ENCODE measurements around the gene TTC31.
"Not testable (repeated sequence)": the region's sequence is repeated elsewhere in the genome, so short reads cannot be mapped to it uniquely, and the experiment has no call there.

TTC31 gene

DNA sequence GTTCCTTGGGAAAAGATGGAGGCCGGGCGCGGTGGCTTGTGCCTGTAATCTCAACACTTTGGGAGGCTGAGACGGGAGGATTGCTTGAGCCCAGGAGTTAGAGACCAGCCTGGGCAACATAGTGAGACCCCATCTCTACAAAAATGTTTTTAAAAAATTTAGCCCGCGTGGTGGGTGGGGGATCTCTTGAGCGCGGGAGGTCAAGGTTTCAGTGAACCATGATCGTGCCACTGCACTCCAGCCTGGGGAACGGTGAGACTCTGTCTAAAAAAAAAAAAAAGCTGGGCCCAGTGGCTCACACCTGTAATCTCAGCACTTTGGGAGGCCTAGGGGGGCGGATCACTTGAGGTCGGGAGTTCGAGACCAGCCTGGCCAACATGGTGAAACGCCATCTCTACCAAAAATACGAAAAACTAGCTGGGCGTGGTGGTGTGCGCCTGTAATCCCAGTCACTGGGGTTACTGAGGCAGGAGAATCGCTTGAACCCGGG lies 839 bp downstream of the TTC31 start:
- FAIRE-seq; DNase-seq (ENCODE audit: insufficient read length, low spot score): not testable (repeated sequence)

DNA sequence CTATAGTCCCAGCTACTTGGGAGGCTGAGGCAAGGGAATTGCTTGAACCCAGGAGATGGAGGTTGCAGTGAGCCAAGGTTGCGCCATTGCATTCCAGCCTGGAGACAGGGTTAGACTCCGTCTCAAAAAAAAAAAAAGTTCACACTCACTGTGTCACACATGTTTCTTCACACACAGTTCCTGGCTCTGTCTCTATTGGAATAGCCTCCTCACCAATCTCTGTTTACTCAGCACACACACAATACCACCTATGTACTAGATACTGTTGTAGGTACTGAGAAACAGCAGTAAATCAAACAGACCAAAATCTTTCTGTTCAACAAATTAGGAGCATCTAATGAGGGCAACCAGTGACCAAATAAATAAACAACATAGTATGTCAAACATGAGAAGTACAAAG lies 3.3 kb downstream of the TTC31 start:
- FAIRE-seq (no peak), DNase-seq (ENCODE audit: insufficient read length, low spot score) (no peak)

DNA sequence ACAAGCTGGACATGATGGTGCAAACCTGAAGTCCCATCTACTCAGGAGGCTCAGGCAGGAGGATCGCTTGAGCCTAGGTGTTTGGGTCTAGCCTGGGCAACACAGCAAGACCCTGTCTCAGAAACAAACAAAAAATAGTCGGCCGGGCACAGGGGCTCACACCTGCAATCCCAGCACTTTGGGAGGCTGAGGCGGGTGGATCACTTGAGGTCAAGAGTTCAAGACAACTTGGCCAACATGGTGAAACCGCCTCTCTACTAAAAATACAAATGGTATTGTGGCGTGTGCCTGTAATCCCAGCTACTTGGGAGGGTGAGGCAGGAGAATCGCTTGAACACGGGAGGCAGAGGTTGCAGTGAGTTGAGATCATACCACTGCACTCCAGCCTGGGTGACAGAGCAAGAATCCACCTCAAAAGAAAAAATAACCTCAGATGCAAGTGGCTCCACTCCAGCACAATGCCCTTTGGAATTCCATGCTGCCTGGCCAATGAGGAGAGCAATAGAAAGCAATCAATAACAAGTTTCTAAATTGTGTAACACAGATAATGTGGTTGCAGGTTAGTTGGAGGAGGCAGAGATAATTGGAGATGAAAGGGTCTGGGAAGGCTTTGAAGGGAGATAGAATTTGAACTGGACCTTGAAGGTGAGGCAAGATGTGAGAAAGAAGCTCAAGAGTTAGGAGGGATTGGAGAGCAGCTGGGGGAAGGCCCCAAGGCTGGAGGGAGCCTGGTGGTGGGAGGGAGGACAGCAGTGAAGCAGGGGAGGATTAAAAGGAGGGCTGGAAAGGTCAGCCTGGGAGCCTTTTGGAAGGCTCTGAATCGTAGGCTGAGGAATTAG lies 6.0 kb downstream of the TTC31 start:
- DNase-seq (ENCODE audit: insufficient read length, low spot score) = no peak
- no peak for FAIRE-seq

DNA sequence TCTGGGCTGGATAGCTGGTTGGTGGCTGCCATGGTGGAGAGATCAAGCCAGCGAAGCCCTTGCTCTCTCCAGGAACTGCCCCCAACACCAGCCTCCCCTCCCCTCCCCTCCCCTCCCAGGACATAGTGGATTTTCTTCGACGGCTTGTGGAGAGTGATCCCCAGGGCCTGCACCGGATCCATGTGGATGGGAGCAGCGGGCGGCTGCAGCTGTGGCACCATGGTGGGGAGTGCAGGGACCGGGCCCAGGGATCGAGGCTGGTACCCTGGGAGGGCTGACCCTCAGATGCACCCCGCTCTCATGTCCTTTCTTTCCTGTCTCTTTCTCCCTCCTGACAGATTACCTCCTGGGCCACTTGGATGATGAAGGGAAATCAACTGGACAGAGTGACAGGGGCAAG lies 7.0 kb downstream of the TTC31 start:
- FAIRE-seq = no peak
- no peak for DNase-seq (ENCODE audit: insufficient read length, low spot score)

DNA sequence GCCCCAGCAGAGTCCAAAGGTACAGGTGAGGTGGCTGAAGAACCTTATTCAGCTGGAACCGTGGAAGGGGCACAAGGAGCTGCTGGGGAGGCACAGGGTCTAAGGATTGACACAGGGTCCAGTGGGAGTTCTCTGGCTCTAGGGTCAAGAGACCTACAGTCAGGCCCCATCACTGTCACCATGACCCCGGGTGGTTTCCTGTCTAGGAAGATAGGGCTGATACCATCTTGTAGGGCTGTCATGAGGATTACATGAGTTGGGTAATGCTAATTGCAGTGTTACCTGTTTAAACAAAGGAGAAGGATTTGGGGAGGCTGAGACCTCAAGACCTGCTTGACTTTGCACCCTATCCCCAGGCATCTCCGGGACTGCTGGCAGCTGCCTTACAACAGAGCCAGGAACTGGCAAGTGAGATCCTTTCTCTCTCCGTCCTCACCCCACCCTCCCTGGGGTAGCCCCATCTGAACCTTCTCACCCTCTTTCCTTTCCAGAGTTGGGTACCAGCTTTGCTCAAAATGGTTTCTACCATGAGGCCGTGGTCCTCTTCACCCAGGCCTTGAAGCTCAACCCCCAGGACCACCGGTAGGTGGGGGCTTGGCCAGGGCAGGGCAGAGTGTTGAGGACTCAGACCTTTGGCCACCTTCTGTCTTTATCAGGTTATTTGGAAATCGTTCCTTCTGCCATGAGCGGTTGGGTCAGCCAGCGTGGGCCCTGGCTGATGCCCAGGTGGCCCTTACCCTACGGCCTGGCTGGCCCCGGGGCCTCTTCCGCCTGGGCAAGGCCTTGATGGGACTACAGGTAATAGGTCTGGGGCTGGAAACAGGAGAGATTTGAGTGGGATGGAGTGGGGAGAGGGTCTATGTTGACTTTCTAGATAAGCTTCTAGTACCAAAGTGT lies 9.0 kb downstream of the TTC31 start:
- no peak for DNase-seq (ENCODE audit: insufficient read length, low spot score)
- no peak for FAIRE-seq

DNA sequence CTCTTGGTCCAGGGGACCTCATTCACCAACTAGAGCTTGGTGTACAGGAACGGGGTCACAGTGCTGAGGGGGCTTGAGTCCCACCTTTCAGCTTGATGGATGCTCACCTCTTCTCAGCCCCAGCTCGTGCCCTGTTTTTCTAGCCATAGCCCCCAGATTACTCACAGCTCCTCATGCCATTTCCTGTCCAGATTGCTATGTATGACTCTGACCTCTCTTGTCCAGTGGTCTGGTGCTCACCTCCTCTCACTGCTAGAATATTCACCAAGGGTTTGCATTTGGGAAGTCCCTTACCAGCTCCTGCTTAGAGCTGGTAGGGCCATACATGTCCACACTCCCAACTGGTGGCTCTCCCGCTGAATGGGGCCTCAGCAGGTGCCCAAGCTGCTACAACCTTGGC lies 10.7 kb downstream of the TTC31 start:
- FAIRE-seq = no peak
- no peak for DNase-seq (ENCODE audit: insufficient read length, low spot score)

DNA sequence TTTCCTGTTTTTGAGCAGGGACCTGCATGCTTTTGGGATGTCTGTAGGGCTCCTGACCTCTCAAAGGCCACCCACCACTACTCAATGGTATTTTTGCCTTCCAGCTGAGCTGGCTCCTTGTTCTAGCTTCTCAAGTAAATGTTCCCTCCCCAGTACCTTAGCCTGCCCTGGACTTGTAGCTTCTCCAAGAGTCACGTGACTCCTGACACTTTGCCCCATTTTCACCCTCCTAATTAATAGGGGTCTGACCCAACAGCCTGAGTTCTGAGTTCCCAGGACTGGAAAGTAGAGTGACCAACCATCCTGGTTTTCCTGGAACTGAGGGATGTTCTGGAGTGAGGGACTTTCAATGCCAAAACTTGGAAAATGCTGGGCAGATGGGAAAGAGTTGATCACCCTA lies 12.6 kb downstream of the TTC31 start:
- DNase-seq (ENCODE audit: insufficient read length, low spot score) (no peak), FAIRE-seq (no peak)

DNA sequence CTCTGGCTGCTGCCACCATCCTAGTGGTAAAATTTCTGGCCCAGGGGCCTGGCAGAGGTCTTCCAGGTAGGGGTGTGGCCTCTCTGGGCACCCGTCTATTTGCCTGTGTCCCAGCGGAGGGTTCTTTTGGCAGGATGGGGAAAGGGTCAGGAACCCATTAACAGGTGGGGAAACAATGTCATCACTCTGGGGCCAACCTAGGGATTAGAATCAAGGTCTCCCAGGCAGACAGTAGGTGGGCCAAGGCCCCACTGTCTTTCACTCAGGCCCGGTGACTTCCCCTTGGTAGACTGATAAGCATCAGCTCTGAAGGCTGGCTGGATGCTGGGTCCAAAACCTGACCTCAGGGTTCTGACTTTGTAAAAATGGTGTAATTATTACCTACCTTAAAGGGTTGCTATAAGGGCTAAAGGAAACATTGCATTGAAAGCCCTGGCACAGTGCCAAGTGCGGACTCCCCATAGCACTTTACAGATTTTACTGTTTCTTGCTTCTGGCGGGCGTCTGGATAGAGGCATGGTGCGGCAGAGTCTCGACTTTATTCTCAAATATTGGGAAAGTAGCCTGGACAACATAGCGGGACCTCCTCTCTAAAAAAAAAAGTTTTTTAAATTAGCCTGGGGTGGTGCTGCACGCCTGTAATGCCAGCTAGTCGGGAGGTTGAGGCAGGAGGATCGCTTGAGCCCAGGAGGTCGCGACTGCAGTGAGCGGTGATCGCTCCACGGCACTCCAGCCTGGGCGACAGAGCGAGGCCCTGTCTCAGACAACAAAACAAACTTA lies 14.3 kb downstream of the TTC31 start:
- DNase-seq (ENCODE audit: insufficient read length, low spot score) (no peak), FAIRE-seq (no peak)

DNA sequence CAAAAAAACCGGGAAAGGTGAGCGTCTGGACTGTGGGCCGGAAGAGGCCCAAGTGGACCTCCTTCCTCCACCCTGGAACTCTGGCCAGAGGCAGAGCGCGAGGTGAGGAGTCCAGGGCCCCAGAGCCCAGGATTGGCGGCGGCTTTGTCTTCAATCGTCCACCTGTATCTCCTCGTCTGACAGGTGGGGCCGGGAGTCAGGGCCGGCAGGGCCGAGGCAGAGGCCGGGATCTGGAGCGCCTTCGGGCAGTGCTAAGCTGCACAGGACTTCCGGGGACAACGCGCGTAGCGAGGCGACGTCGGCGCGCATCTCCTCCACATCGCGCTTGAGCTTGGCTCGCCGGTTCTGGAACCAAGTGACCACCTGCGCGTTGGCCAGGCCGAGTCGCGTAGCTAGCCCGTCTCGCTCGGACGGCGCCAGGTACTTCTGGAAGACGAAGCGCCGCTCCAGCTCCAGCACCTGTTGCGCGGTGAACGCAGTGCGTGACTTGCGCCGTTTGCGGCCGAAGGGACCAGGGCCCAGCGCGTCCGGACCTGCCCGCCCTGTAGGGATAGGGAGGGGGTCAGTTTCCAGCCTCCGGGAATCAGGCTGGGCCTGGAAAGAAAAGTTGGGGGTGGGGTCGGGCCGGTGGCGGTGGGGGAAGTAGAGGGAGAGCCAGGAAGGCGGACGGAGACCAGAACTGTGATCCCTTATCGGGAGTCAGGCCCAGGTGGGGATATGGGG lies 15.1 kb downstream of the TTC31 start:
- no peak for FAIRE-seq
- no peak for DNase-seq (ENCODE audit: insufficient read length, low spot score)

DNA sequence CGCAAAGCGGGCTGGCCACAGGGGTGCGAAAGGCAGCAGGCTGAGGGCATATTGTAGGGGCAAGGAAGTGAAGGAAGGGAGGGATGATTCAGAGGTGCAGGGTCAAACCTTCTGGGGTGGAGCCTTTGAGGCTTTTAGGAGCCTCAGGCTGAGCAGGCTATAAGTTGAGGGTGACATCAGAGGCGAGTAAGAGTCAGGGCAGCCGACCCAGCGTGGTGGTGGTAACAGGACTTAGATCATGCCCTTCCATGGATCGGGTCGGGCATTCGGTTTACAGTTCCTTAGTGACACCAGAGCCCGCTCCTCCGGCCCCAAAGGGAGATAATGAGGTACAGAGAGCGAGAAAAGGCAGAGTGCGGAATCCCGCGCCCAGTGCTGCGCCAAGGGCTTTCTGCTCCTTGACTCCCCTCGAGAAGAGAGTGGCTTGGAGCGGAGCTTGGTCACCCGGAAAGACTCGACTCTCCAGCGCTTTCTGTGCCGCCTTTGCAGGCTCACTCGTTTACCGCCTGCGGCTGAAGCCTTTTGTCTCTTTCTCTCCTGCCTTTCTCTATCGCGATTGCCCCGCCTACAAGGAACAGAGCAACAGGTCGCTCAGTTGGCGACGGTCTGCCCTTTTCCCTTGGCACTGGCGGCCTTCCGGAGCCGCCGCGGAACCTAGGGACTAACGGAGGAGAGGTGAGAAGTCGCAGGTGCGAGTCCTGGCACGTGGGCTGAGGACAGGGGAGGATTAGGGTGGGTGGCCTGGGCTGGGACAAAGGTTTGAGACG lies 15.8 kb downstream of the TTC31 start:
- DNase-seq (ENCODE audit: insufficient read length, low spot score) = no peak
- FAIRE-seq = no peak

DNA sequence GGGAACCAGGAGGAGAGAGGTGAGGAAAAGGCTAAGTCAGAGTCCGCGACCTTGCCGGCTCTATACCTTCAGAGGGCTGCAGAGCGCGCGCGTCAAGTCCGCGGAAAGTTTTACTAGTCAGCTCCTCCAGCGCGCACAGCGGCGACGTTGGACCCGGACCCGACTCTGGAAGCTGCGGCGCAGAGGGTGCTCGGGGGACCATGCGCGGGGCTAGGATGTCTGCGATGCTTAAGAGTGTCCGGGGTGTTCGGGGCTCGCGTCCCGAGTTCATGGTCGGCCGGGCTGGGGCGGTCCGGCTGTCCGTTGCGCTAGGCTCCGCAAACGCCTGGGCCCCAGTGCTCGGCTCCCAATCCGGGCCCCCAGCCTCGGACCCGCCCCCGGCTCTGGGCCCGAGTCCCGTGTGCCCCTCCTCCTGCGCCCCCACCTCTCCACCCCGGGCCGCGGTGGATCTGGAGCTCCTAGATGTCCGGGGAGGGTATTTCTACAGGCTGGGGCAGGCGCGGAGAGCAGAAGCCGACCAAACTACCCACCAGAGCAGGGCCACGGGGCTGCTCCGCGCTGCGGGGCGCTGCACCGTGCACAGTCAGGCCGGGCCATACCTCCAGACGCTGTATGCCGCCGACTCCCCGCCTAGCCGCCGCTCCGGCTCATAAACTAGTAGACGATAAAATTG lies 16.5 kb downstream of the TTC31 start, which contains the start of gene LBX2:
TSS of gene LBX2 (minus strand) at position 337 of the 673 bp plus-strand sequence. CDS start at position 271, 66 bp downstream.
- no peak for DNase-seq (ENCODE audit: insufficient read length, low spot score)
- no peak for FAIRE-seq

DNA sequence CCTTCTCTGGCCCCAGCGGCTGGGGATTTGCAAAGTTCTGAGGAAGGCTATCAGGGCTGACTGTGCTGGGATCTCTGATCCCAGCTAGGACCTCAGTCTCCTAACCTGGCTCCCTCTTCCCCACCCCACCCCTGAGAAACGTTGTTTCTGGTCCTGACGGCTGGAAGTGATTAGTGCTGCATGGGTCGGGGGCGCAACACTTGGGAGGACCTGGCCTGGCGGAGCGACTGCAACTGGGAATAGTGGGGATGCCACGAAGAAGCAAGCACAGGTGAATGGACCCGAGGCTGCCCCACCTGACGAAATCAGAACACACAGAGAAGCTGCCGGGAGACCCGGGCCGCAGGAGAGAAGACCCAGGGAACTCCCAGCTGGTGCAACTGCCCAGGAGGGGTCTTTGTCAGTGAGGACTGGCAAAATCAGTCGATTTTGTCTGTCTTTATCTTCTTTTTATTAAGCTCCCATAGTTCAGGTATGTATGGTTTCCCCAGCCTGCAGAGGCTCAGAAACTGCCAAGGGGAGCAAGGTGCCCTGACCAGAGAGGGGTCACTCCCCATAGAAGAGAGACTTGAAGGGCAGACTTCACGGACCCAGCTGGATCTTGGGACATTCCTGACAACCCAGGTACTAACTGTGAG lies 17.2 kb downstream of the TTC31 start:
- no peak for FAIRE-seq
- no peak for DNase-seq (ENCODE audit: insufficient read length, low spot score)

DNA sequence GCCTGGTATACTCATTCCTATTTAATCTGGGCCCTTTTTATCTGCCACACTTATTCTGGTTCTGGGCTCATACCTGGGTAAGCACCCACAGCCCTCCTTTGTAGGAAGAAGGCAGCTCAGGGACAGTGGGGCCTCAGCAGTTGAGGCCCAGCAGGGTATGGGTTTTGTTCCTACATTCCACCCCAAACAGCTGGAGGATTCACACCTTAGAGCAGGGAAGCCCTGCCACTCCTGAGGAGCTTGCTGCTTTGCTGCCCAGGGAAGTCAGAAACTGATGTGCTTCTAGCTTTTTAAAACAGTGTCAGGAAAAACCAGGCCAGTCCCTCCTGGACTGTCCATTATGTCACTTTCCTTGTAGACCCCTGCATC lies 17.7 kb downstream of the TTC31 start:
- FAIRE-seq = no peak
- DNase-seq (ENCODE audit: insufficient read length, low spot score) = no peak

DNA sequence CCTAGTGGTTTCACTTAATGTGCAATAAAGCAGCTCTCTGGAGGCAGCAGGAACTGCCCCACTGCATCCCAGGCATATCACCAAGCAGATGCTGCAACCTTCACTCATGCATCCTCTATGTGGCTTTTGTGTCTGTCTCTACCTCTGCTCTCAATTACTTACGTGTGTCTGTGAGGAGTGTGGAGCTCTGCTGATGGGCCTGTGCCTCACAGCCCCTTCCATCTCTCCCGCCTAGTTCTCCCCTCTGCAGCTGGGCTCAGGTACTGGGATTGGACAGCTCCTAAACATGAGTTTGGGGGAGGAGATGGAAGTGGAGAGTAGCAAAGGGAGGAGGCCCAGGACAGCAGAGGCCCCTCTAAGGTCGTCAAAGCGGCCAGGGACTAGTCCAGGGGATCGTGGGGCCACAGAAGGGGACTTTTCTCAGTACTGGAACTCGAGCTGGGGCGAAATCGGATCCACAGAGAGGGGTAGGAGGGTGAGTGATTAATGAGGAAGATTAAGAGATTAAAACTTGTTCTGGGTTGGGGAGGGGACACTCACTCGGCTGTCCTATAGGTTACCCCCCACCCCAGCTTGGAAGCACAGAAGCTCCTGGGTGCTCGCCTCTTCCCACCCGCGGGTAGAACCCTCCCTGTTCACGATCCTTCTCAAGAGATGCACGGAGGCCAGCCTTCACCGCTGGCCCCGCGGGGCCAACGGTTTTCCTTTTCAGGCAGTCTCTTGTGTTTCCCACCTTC lies 18.6 kb downstream of the TTC31 start:
- FAIRE-seq (no peak), DNase-seq (ENCODE audit: insufficient read length, low spot score) (no peak)

DNA sequence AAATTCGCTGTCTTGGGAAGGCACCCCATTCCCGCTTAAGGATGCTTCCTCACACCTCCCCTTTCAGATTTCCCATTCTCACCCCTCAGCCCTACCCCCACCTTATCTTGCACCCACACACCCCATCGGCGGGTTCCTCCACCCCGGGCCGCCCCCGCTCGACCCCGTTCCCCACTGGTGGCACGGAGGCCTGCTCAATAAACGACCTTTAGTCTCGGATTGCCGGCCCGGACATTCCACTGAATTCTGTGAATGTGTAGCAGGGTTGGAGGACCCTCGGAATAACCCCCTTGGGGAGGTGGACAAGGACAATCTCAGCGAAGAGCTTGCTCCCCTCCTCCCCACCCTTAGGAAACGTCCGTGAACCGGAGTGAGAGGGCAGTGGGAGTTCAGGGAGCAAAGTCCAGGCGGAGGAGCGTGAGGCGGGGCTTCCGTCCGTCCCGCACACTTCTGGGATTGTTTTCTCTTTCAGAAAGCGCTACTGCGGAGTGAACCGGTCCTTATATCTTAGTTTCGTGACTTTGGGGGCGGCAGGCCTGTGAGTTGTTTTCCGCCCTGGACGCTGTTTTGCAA lies 19.4 kb downstream of the TTC31 start:
- FAIRE-seq = no peak
- DNase-seq (ENCODE audit: insufficient read length, low spot score) = no peak

DNA sequence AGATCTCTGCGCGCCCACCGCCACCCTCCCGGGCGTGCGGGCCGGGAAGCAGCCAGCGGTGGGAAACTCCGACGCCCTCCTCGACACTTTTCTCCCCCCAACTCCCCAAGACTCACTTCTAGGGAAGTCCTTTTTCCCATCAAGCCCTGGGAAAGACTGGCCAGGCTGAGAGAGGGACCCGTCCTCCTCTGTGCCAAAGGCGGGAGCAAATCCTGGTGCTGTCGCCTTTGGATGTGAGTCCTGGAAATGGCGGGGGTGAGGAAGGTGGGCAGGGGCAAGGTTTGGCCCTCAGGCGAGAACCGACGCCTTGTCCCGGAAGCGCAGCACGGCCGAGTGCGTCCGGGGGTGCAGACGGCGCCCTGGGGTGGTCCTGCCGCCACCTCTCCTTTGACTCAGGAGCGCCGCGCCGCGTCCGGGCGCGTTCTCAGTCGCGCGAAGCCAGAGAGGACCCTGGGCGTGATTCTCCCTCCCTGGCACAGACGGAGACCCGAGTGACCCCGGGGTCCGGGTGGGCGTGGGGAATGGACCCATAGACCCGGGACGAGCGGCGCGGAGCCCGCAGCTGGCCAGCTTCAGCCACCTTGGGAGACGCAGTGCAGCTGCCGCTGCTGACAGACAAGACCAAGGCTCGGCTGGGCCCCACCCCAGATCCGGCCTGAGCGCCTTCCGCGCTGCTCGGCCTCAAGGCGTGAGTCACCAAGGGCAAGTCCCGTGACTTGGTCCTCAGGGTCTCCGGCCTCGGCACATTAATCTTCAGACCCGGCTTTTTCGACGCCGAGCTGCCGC lies 20.0 kb downstream of the TTC31 start:
- FAIRE-seq (peak; percentile 36), DNase-seq (ENCODE audit: insufficient read length, low spot score) (peak; percentile 93)

Measured in HTR-8/SVneo (cell line).